ENCODE measurements around the gene COL4A3.

Gene COL4A3

DNA sequence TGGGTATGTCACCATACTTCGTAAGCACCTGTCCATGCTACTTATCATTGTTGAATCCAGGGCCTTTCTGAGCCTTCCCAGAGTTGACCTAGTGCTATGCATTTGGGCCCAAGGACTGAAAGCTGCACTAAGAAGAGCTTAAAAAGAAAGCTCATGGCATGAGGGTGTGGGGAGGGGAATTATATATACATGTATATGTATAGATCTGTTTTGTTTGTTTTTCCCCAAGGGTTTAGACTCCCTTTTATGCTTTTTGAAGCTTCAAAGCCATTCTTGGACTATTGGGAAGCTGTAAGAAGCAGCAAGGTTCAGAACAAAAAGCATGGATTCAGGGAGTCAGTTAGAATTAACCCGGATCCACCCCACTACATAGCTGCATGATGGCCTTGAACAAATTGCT is 183.9 kb downstream of the COL4A3 start:
- no peak for DNase-seq

DNA sequence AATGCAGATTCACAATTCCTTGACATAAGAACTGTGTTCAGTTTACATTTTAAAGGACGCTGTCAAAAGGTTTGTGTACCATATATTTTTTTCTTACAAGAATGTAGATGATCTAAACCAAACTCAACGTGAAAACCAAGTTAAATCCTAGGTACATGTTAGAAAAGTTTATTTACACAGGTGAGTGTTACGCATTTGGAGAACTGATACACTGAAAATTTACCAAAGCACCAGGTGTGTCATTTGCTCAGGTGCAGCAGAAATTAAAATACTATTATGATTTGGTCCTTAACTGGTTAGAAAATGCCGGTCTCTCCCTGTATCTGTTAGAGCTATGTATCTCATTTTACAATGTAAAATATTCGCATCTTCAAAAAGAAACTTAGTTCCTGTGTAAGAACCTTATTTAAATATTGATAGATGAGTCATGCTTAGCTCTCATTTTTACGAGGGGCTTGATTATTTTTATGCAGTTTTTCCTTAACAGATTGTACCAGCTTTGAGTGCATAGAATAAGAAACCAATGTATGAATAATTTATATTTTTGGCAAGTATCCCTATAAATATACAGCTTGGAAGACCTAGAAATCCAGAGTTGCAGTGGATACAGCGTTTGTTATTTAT is 185.7 kb downstream of the COL4A3 start:
- DNase-seq = no peak

DNA sequence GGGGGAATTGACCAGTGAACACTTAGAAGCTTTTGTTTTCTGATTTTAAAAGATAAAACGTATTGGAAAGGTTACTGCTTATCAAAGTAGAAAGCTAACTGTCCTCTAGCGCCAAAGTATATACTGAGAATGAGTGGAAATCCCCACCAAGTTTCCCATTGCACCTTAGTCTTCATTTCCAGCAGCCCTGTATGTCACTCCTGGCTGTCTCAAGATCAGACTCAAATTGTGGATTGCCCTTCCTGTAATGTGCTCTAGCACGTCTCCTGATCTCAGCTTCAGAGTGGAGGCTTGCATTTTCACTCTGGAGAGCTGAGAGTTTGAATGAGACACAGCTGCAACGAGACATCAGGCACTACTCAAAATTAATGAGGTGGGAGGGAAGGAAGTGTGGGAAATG is 187.2 kb downstream of the COL4A3 start:
- DNase-seq = no peak

DNA sequence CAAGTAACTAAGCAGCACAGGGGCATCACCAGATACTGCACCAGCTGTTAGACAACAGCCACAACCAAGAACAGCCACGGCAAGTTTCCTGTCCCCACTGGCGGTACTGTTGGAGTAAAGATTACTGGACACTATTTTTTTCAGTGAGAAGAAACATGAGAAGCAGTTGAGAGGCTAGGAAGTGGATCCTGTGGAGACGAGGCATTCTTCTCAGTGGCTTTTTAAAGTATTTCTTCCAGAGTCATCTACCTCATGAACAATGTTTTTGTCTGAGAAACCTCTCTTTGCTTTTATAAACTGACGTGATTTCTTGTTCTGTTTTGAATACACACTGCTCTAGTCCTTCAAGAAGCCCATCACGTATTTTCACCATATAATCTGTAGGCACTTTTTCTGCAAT is 195.9 kb downstream of the COL4A3 start:
- DNase-seq = no peak

DNA sequence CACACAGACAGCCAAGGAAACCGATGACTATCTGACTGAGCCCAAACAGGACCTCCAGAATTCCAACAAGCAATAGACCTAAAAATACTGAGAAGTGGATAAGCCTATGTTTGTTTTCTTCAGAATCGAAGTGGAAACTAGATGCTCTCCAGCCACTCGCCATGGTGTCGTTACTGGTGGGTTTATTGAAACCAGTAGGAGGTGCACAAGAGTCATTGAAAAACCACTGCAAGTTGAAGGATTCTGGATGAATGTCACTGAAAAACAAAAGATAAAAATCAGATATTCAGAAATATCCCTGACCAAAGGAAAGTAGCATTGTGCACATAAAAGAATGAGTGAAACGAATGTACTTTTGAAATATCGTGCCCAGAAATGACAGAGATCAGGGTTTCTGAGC is 199.3 kb downstream of the COL4A3 start:
- no peak for DNase-seq
